PC-3 (cell line): Measurements from ENCODE around the gene KCNB1. TPM values are rescaled to one million over a fixed set of nuclear protein-coding genes. Genes with fewer than 3 reads are reported as not detected.

Source experiments
- ATAC-seq: fragments of 200-7000 bp; cut with Tn5 transposase; 2 replicates; pipeline ENCODE4 v1.9.1; 2020; ENCODE audit warnings: mild to moderate bottlenecking, moderate library complexity
- BruUV-seq: library from RNA; stranded (reverse); fragments of 400-500 nt; replicated peaks from 2 replicates; lab custom pipeline; 2021; lab: Mats Ljungman, UMichigan
- CTCF ChIA-PET: fragments of 300-600 bp; sonication (Branson Sonifier 250); formaldehyde crosslinking; loops from one replicate; lab custom pipeline; 2022; ENCODE audit warnings: antibody characterized with exemption; lab: Charles Lee
- POLR2A ChIA-PET: fragments of 300-600 bp; sonication (Branson Sonifier 250); formaldehyde crosslinking; loops from one replicate; lab custom pipeline; 2022; ENCODE audit warnings: antibody characterized with exemption; ENCODE audit not compliant: unreplicated experiment; lab: Charles Lee
- DNase-seq: peaks from one replicate; pipeline ENCODE4 v3.0.0-alpha.2; 2015
- H2AFZ ChIP-seq: fragments of 300-600 bp; sonication (generic); 2 replicates; pipeline ENCODE4 v1.6.0; 2016; ENCODE audit warnings: antibody characterized with exemption, low read length
- H3F3A ChIP-seq: fragments of 300-600 bp; sonication (generic); one replicate; pipeline ENCODE4 v1.6.0; 2017; ENCODE audit warnings: antibody characterized with exemption, low read length, control low read depth, mild to moderate bottlenecking; ENCODE audit not compliant: unreplicated experiment
- H3K27ac ChIP-seq: fragments of 300-600 bp; sonication (generic); 2 replicates; pipeline ENCODE4 v1.5.1; 2016; ENCODE audit warnings: mild to moderate bottlenecking, low read length
- H3K27me3 ChIP-seq: fragments of 300-600 bp; sonication (generic); 2 replicates; pipeline ENCODE4 v1.6.1; 2016; ENCODE audit warnings: low read length, mixed read lengths
- H3K36me3 ChIP-seq: fragments of 300-600 bp; sonication (generic); 2 replicates; pipeline ENCODE4 v1.6.1; 2016; ENCODE audit warnings: low read depth, mixed run types, low read length, mixed read lengths
- H3K4me1 ChIP-seq: fragments of 300-600 bp; sonication (generic); 2 replicates; pipeline ENCODE4 v1.5.1; 2016; ENCODE audit warnings: low read length; ENCODE audit not compliant: insufficient read depth
- H3K4me2 ChIP-seq: fragments of 300-600 bp; sonication (generic); 2 replicates; pipeline ENCODE4 v1.6.0; 2016; ENCODE audit warnings: low read length
- H3K4me3 ChIP-seq: fragments of 300-600 bp; sonication (generic); 2 replicates; pipeline ENCODE4 v1.5.1; 2016; ENCODE audit warnings: mild to moderate bottlenecking, low read length, mixed read lengths
- H3K79me2 ChIP-seq: fragments of 300-600 bp; sonication (generic); 2 replicates; pipeline ENCODE4 v1.6.1; 2017; ENCODE audit warnings: low read length, mixed read lengths
- H3K9ac ChIP-seq: fragments of 300-600 bp; sonication (generic); 2 replicates; pipeline ENCODE4 v1.6.0; 2016; ENCODE audit warnings: mild to moderate bottlenecking, low read length
- H3K9me2 ChIP-seq: fragments of 300-600 bp; sonication (generic); replicated peaks from 2 replicates; pipeline ENCODE4 v1.6.1; 2016; ENCODE audit warnings: mixed run types, low read length, mixed read lengths
- H3K9me3 ChIP-seq: fragments of 300-600 bp; sonication (generic); 2 replicates; pipeline ENCODE4 v1.6.1; 2016; ENCODE audit warnings: low read length, mixed read lengths
- H4K20me1 ChIP-seq: fragments of 300-600 bp; sonication (generic); 2 replicates; pipeline ENCODE4 v1.6.1; 2016; ENCODE audit warnings: low read length, mixed read lengths
- EZH2 ChIP-seq: fragments of 300-600 bp; sonication (generic); IDR thresholded peaks from one replicate; pipeline ENCODE4 v1.6.1; 2017; ENCODE audit warnings: antibody characterized with exemption, mild to moderate bottlenecking, low read length; ENCODE audit not compliant: unreplicated experiment
- EZH2phosphoT487 ChIP-seq: fragments of 300-600 bp; sonication (generic); IDR thresholded peaks from 2 replicates; pipeline ENCODE4 v1.6.1; 2018; ENCODE audit warnings: mild to moderate bottlenecking, antibody characterized with exemption, low read length, borderline replicate concordance
- intact Hi-C: fragments of 100-400 bp; cut with micrococcal nuclease; formaldehyde crosslinking; loops from 2 replicates; pipeline ENCODE4 v1.9.0; 2023
- total RNA-seq: library from RNA; depleted of rRNA; stranded (reverse); fragments of >200 nt; gene quantifications from 2 replicates; pipeline ENCODE4 v1.2.3, GENCODE V29; 2014
- TF ChIP-seq, protein P1 (sequence below): fragments of 300-600 bp; sonication (generic); conservative IDR thresholded peaks from 2 replicates; pipeline ENCODE4 v1.5.1; 2017; ENCODE audit warnings: antibody characterized with exemption, low read depth, mild to moderate bottlenecking, low read length

KCNB1 gene
- total RNA-seq, 1 experiment from 2014 or later = 0.04 TPM

DNA sequence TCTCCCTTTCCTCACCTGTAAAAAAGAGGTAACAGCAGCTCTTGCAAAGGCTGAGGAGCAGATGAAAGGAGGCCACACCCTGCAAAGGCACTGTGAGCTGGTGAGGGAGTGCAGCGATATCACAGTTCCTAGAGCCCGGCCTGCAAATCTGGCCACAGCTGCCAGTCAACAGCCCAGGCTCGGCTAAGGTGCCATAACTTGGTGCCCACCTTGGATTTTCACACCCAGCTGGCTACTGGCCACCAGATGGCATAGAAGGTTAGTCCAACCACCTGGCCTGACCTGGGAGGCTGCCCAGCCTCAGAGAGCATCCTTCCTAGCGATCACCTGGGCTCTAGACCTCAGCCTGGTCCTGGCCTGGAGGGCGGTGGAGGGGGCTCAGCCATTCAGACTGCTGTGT lies 46.8 kb downstream of the KCNB1 start:
- Histone ChIP-seq H4K20me1 (no peaks in the 10 kb centered on the region), H2AFZ (no peak overlapping the region), H3K4me2 (no peak overlapping the region), H3K4me1 (no peaks in the 10 kb centered on the region), H3K27ac (no peak overlapping the region), H3F3A (no peaks in the 10 kb centered on the region), H3K9ac (no peak overlapping the region), H3K4me3 (no peak overlapping the region), H3K27me3 (peaks cover 52% of the 10 kb centered on the region), H3K79me2 (no peaks in the 10 kb centered on the region), H3K9me3 (no peaks in the 10 kb centered on the region), H3K9me2 (no peaks in the 10 kb centered on the region), H3K36me3 (no peaks in the 10 kb centered on the region)
- intact Hi-C loops = no loop called here
- TF ChIP-seq, protein P1, sequence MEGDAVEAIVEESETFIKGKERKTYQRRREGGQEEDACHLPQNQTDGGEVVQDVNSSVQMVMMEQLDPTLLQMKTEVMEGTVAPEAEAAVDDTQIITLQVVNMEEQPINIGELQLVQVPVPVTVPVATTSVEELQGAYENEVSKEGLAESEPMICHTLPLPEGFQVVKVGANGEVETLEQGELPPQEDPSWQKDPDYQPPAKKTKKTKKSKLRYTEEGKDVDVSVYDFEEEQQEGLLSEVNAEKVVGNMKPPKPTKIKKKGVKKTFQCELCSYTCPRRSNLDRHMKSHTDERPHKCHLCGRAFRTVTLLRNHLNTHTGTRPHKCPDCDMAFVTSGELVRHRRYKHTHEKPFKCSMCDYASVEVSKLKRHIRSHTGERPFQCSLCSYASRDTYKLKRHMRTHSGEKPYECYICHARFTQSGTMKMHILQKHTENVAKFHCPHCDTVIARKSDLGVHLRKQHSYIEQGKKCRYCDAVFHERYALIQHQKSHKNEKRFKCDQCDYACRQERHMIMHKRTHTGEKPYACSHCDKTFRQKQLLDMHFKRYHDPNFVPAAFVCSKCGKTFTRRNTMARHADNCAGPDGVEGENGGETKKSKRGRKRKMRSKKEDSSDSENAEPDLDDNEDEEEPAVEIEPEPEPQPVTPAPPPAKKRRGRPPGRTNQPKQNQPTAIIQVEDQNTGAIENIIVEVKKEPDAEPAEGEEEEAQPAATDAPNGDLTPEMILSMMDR = peak; percentile 53
- no peak for TF ChIP-seq EZH2
- DNase-seq = peak; percentile 53
- ChIA-PET CTCF (interaction anchor here (0.6 kb wide), 2 partner anchors 17 to 25 kb away, joined by 3 read pairs; no protein-coding TSS in a partner anchor), POLR2A (no interaction called here)
- BruUV-seq = no TSS peak
- 0 out of 2 replicates have a peak, but pooled peaks have one; percentile 29 for ATAC-seq

DNA sequence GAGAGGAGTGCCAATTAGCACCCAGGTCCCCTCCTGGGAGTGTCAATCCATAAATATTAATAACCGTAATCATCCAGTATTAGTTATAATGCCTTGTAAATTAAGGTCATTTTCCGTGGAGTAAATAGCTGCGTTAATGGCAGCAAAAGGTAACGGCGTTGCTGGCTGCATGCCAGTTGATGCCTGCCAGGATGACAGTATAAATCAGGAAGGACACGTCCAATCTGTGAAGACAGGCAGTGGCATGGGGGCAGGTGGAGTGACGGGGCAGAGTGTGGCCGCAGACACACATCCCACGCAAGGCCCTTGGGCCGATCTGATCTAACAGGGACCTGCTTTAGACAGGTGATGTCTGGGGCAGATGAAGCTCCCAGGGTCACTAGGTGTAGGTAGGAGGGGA lies 49.1 kb downstream of the KCNB1 start:
- H2AFZ ChIP-seq = no peak overlapping the region
- no peaks in the 10 kb centered on the region for H3F3A ChIP-seq
- no peaks in the 10 kb centered on the region for H3K9me3 ChIP-seq
- ATAC-seq = no peak
- H3K9me2 ChIP-seq = no peaks in the 10 kb centered on the region
- H3K79me2 ChIP-seq = no peaks in the 10 kb centered on the region
- no peak overlapping the region for H3K9ac ChIP-seq
- H3K4me2 ChIP-seq = no peak overlapping the region
- no peaks in the 10 kb centered on the region for H4K20me1 ChIP-seq
- BruUV-seq = no TSS peak
- ChIA-PET CTCF (no interaction called here), POLR2A (no interaction called here)
- peaks cover 51% of the 10 kb centered on the region for H3K27me3 ChIP-seq
- intact Hi-C loops = no loop called here
- H3K4me3 ChIP-seq = no peak overlapping the region
- DNase-seq = no peak
- H3K4me1 ChIP-seq = no peaks in the 10 kb centered on the region
- TF ChIP-seq EZH2phosphoT487 = no peak
- TF ChIP-seq EZH2 = no peak
- TF ChIP-seq, protein P1 = no peak
- H3K36me3 ChIP-seq = no peaks in the 10 kb centered on the region
- no peak overlapping the region for H3K27ac ChIP-seq

DNA sequence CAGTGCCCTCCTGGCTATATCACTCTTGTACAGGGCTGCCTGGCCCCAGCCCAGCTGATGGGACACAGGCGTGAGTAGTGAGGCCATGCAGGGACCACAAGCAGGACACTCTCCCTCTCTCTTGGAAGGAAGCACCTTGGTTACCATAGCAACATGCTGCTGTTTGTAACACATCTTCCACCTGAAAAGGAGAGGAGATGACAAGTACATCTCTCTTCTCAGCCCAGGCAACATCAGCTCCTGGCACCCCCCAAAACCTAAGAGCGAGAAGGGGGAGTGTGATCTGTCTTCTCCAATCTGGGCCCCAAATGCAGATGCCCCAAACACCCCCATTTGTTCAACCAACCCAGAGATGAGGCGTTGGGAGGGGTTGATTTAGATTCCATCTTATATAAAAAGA lies 49.9 kb downstream of the KCNB1 start:
- no peaks in the 10 kb centered on the region for H3K4me1 ChIP-seq
- no peak overlapping the region for H3K4me3 ChIP-seq
- no TSS peak for BruUV-seq
- no peak overlapping the region for H3K9ac ChIP-seq
- no peaks in the 10 kb centered on the region for H4K20me1 ChIP-seq
- POLR2A ChIA-PET = no interaction called here
- no peak overlapping the region for H2AFZ ChIP-seq
- peaks cover 51% of the 10 kb centered on the region for H3K27me3 ChIP-seq
- DNase-seq (no peak), ATAC-seq (no peak)
- no peaks in the 10 kb centered on the region for H3F3A ChIP-seq
- no peak overlapping the region for H3K27ac ChIP-seq
- H3K9me3 ChIP-seq = no peaks in the 10 kb centered on the region
- H3K79me2 ChIP-seq = no peaks in the 10 kb centered on the region
- no peaks in the 10 kb centered on the region for H3K36me3 ChIP-seq
- intact Hi-C loops = no loop called here
- no peak for TF ChIP-seq EZH2
- TF ChIP-seq, protein P1 = no peak
- TF ChIP-seq EZH2phosphoT487 = no peak
- H3K4me2 ChIP-seq = no peak overlapping the region
- no peaks in the 10 kb centered on the region for H3K9me2 ChIP-seq
- CTCF ChIA-PET = no interaction called here
